Gastroesophageal sphincter (tissue), 4 donors: ENCODE data around the gene NECAP2. TPM values are rescaled to one million over a fixed set of nuclear protein-coding genes. Genes with fewer than 3 reads are reported as not detected.

Experiments
- ATAC-seq: fragments of 150-250 bp; one replicate; pipeline ENCODE4 v1.9.1; 2016; ENCODE audit warnings: mild to moderate bottlenecking, moderate library complexity
- H3K27ac ChIP-seq, 4 donors: fragments of 200-600 bp; sonication (generic) in 3 of 4; 1 replicate in 3 of 4; 2 replicates in 1 of 4; pipeline ENCODE4 v1.5.1; 2016 to 2019
- H3K27me3 ChIP-seq: fragments of 200-600 bp; sonication (generic); one replicate; pipeline ENCODE4 v1.5.1; 2019
- H3K36me3 ChIP-seq, 2 donors: fragments of 200-600 bp; sonication (generic); one replicate each; pipeline ENCODE4 v1.5.1; 2019; ENCODE audit warnings: control low read depth in 1 of 2
- H3K4me1 ChIP-seq, 3 donors: fragments of 200-600 bp; sonication (generic); 1 replicate in 2 of 3; 2 replicates in 1 of 3; pipeline ENCODE4 v1.5.1; 2016 to 2019; ENCODE audit warnings: control low read depth in 2 of 3
- H3K4me3 ChIP-seq, 2 donors: fragments of 200-600 bp; sonication (generic); one replicate each; pipeline ENCODE4 v1.5.1; 2019; ENCODE audit warnings: mild to moderate bottlenecking in 1 of 2, moderate library complexity in 1 of 2
- H3K9me3 ChIP-seq, 3 donors: fragments of 200-600 bp; sonication (generic); one replicate each; pipeline ENCODE4 v1.5.1; 2017 to 2019; ENCODE audit warnings: control low read depth in 2 of 3
- CTCF ChIP-seq, 4 experiments: fragments of 200-600 bp in 2 of 4; fragments of 450-650 bp in 2 of 4; sonication (generic) in 1 of 4; IDR thresholded peaks; one replicate each; pipeline ENCODE4 v1.5.1; 2017 to 2019; ENCODE audit warnings: antibody characterized with exemption in 4 of 4, mild to moderate bottlenecking in 2 of 4, moderate library complexity in 2 of 4
- EP300 ChIP-seq: sonication (generic); formaldehyde crosslinking; IDR thresholded peaks from one replicate; pipeline ENCODE4 v1.6.1; 2017; ENCODE audit warnings: antibody characterized with exemption, mild to moderate bottlenecking
- POLR2A ChIP-seq, 2 donors: fragments of 450-650 bp; IDR thresholded peaks; one replicate each; pipeline ENCODE4 v1.6.1; 2017; ENCODE audit warnings: antibody characterized with exemption in 2 of 2, mild to moderate bottlenecking in 2 of 2, moderate library complexity in 1 of 2
- POLR2AphosphoS5 ChIP-seq: sonication (generic); formaldehyde crosslinking; IDR thresholded peaks from one replicate; pipeline ENCODE4 v1.6.1; 2017; ENCODE audit warnings: antibody characterized with exemption
- WGBS, 2 donors: methylation state at CpG; one replicate each; pipeline ENCODE4 v1.1.5; 2018; ENCODE audit warnings: low coverage in 1 of 2; 5-methylcytosine and 5-hydroxymethylcytosine counted together
- total RNA-seq, 4 donors: library from RNA; depleted of rRNA; stranded (reverse); fragments of >200 nt; gene quantifications; one replicate each; pipeline ENCODE4 v1.1.0, GENCODE V29; 2016

Gene NECAP2
- total RNA-seq, 4 donors from 2014 or later: 31.4 to 43.2 (median 37.6) TPM

- Histone ChIP-seq H3K4me3 (no peak overlapping the region), H3K36me3 (no peaks in the 10 kb centered on the region), H3K27me3 (peaks cover 13% of the 10 kb centered on the region), H3K4me1 (no peaks in the 10 kb centered on the region), H3K27ac (no peak overlapping the region), H3K9me3 (no peaks in the 10 kb centered on the region)
- WGBS, 2 donors: 89 to 93% methylated on average over 3 to 5 of the region's 10 CpGs
- TF ChIP-seq POLR2A (IDR thresholded peaks at IDR 0.05) (no peak), POLR2AphosphoS5 (no peak), CTCF (IDR thresholded peaks at IDR 0.05) (no peak), EP300 (no peak)
- ATAC-seq: no peak
Observed at GRCh38 chr1:16425125-16426025, 15.1 kb upstream of the NECAP2 start.

GRCh38 chr1:16430606-16431005 is 9.9 kb upstream of the NECAP2 start:
- H3K9me3 ChIP-seq: no peaks in the 10 kb centered on the region
- H3K36me3 ChIP-seq: no peaks in the 10 kb centered on the region
- H3K4me1 ChIP-seq: no peaks in the 10 kb centered on the region
- 72 to 91% methylated on average over 3 of the region's 3 CpGs for WGBS, 2 donors
- TF ChIP-seq CTCF (IDR thresholded peaks at IDR 0.05) (no peak), POLR2AphosphoS5 (no peak), POLR2A (IDR thresholded peaks at IDR 0.05) (no peak), EP300 (no peak)
- H3K4me3 ChIP-seq: no peak overlapping the region
- H3K27ac ChIP-seq: no peak overlapping the region
- H3K27me3 ChIP-seq: peaks cover 9% of the 10 kb centered on the region
- ATAC-seq: no peak

GRCh38 chr1:16433030-16433429 is 7.5 kb upstream of the NECAP2 start:
- Histone ChIP-seq H3K36me3 (no peaks in the 10 kb centered on the region), H3K27ac (no peak overlapping the region), H3K4me3 (no peak overlapping the region), H3K27me3 (peaks cover 9% of the 10 kb centered on the region), H3K9me3 (no peaks in the 10 kb centered on the region), H3K4me1 (no peaks in the 10 kb centered on the region)
- TF ChIP-seq POLR2AphosphoS5 (no peak), CTCF (IDR thresholded peaks at IDR 0.05) (no peak), EP300 (no peak), POLR2A (IDR thresholded peaks at IDR 0.05) (no peak)
- no peak for ATAC-seq
- 43 to 48% methylated on average over 2 to 8 of the region's 9 CpGs for WGBS, 2 donors

GRCh38 chr1:16434007-16434406 is 6.5 kb upstream of the NECAP2 start:
- 91 to 96% methylated on average over 4 of the region's 4 CpGs for WGBS, 2 donors
- no peak overlapping the region for H3K27ac ChIP-seq
- H3K27me3 ChIP-seq: peaks cover 9% of the 10 kb centered on the region
- no peaks in the 10 kb centered on the region for H3K4me1 ChIP-seq
- TF ChIP-seq POLR2A (IDR thresholded peaks at IDR 0.05) (no peak), CTCF (IDR thresholded peaks at IDR 0.05) (no peak), POLR2AphosphoS5 (no peak), EP300 (no peak)
- no peak for ATAC-seq
- no peak overlapping the region for H3K4me3 ChIP-seq
- no peaks in the 10 kb centered on the region for H3K9me3 ChIP-seq
- H3K36me3 ChIP-seq: no peaks in the 10 kb centered on the region

GRCh38 chr1:16434501-16434900 is 6.0 kb upstream of the NECAP2 start:
- Histone ChIP-seq H3K36me3 (no peaks in the 10 kb centered on the region), H3K9me3 (no peaks in the 10 kb centered on the region), H3K4me1 (no peaks in the 10 kb centered on the region), H3K27me3 (peaks cover 9% of the 10 kb centered on the region), H3K4me3 (no peak overlapping the region), H3K27ac (no peak overlapping the region)
- no peak for ATAC-seq
- TF ChIP-seq CTCF (IDR thresholded peaks at IDR 0.05) (no peak), POLR2A (IDR thresholded peaks at IDR 0.05) (no peak), POLR2AphosphoS5 (no peak), EP300 (no peak)
- 39 to 58% methylated on average over 2 of the region's 2 CpGs for WGBS, 2 donors
